Anterior cingulate cortex (tissue), 58 donors: ENCODE results near the gene CD164L2.

Experiments used
- DNase-seq, 58 donors: peaks; one replicate each; lab custom pipeline; 2025; lab: John Stamatoyannopoulos, UW

The CD164L2 gene

DNA sequence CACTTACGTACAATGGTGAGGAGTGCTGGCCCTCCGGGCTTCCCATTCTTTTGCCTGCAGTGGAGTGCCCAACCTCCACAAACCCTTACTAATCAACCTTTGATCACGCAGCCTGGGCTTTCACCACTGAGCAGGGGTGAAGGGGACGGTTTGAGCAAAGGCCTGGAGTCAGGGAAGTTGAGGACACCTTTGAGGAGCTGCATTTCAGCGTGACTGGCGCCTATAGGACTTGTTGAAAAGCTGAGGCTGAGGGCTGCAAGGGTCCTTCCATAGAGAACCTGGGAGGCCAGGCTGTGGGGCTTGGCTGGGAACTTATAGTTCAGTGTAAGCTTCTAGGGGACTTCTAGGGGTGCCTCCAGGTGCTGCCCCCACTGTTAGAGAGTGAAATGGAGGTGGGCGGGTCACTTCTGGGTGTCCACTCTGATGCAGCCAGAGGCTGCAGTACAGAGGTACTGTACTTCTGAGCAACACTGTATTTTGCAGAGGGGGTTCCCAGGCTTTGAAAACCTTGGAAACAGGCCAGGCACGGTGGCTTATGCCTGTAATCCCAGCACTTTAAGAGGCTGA, 31.5 kb downstream of the CD164L2 start:
- DNase-seq: no peak

DNA sequence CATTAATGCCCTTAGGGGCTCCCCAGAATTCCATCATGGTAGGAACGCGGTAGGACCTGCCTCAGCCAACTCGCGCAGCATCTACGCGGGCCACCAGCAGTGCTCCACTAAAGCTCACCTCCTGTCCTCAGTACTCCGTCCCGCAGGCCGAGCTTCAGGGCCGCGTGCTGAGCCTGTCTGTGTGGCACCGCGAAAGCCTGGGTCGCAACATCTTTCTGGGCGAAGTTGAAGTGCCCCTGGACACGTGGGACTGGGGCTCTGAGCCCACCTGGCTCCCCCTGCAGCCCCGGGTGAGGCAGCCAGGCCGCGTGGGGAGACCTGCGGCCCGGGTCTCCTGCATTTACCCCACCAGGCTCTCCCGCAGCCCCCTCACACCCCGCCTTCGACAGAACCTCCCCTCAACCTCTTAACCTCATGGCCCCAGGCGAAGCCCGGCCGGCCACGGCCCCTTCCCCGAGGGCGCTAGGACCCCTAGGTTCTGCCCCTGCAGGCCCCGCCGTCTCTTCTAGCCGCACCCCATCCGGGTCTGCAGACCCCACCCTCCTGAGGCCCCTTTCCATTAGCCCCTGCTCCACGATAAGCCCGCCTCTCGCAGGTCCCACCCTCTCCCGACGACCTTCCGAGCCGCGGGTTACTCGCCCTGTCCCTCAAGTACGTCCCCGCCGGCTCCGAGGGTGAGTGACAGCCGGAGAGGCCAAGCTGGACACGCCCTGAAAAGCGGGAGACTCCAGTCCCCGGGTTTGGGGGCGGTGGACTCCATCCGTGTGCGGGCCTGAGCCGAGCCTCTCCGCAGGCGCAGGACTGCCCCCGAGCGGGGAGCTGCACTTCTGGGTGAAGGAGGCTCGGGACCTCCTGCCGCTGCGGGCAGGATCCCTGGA, 32.2 kb downstream of the CD164L2 start:
- no peak for DNase-seq

DNA sequence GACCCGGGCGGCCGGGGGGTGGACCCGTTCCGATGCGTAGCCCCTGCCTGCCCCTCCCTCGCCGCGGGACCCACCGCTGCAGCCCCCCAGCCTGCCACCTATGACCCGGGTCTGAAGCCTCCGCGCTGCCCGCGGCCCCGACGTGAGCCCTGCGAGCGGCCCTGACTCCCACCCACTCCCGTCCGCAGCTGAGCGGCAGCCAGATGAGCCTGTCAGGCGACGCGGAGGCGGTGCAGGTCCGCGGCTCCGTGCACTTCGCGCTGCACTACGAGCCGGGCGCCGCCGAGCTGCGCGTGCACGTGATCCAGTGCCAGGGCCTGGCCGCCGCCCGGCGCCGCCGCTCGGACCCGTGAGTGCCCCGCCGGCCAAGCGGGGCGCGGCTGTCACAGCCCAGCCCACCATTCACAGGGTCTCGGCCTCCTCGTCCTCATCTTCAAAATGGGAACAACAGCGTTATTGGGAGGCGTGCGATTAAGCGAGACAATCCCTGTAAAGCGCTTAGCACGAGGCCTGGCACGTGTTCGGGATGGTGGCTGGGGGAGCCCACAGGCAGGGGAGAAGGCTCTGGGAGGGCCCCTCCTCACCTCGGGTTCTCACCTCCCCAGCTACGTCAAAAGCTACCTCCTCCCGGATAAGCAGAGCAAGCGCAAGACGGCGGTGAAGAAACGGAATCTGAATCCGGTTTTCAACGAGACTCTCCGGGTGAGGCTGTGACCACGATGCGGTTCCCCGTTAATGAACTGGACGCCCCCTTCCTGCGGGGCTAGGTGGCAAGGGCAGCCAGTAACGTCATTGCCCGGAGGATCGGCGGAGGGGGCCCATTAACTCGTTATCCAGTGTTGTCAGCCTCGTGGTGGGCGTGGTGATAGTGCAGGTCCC, 33.1 kb downstream of the CD164L2 start:
- peak in 14 of 58 donors; percentile 4 to 63 (median 17) for DNase-seq

DNA sequence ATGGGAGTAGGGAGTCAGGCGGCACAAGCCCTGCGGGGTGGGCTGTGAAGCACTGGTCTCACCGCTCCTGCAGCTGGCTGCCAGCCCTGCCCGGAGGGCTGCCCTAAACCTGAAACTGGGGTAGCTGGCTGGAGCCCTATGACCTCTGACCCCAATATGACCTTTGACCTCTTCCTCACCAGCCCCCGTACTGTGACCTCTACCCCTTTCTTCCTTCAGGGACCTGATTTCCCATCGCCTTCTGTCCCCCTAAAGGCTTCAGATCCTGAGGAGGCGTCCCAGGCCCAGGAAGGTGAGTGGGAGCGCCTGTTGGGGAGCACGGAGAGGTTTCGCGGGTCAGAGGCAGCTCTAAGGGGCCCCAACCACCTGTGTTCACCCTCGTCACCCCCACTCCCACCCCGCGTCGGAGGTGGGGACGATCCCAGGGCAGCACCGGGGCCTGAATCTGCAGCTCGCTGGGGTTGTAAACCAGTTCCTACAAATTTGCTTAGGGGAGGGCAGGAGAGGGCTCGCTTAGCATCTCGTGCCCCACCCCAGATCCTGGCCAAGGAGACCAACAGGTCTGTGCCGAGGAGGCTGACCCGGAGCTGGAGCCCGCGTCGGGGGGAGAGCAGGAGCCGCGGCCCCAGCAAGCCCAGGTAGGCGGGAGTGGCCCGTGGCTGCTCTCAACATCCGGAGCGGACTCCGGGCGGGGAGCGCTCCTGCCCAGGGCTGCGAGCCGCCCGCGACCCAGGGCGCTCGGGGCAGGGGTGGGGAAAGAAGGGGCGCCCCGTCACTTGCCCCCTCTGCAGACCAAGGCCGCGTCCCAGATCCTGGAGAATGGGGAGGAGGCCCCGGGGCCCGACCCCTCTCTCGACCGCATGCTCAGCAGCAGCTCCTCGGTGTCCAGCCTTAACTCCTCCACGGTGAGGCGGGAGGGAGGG, 34.0 kb downstream of the CD164L2 start:
- DNase-seq: peak in 1 of 58 donors; percentile 63

DNA sequence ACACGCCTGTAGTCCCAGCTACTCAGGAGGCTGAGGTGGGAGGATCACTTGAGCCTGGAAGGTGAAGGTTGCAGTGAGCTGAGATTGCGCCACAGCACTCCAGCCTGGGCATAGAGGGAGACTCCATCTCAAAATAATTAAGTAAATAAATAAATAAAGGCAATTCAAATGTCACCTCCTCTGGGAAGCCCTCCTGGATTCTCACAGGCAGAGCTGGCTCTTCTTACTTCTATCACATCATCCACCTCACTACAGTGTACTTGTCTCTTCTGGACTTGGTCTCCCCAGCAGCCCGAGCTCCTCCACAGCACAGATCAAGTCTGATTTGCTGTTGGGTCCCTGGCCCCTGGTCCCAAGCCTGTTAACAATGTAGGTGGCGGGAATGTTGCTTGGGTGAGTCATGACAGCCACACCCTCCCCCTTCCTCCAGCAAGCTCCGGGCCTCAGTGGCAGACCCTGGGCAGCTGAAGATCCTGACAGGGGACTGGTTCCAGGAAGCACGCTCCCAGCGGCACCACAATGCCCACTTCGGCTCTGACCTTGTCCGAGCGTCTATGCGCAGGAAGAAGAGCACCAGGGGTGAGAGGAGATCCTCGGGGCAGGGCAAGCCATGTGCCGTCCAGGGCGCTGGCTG, 36.0 kb downstream of the CD164L2 start:
- DNase-seq: no peak

DNA sequence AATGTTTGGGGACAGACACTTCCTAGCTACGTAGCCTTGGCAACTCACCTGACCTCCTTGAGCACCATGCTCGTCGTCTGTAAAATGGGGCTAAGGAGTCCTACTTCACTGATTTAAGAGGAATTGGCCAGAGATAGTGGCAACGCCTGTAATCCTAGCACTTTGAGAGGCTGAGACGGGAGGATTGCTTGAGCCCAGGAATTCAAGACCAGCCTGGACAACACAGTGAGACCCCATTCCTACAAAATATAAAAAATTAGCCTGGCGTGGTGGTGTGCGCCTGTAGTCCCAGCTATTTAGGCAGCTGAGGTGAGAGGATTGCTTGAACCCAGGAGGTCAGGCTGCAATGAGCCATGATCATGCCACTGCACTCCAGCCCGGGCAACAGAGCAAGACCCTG, 36.8 kb downstream of the CD164L2 start:
- DNase-seq: no peak

DNA sequence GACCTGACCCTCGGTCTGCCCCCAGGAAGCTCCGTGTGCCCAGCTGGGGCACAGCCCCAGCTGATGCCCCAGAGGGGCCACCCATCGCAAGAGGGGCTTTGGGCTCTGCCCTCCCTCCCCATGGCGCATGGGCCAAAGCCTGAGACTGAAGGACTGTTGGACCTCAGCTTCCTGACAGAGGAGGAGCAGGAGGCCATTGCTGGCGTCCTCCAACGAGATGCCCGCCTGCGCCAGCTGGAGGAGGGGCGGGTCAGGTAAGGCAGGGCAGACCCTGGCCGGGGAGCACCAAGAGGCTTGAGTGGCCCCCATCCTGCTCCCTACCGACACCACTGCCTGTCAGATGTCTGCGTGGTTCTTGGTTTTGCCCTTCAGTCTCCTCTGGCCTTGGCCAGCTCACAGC, 37.9 kb downstream of the CD164L2 start:
- no peak for DNase-seq

DNA sequence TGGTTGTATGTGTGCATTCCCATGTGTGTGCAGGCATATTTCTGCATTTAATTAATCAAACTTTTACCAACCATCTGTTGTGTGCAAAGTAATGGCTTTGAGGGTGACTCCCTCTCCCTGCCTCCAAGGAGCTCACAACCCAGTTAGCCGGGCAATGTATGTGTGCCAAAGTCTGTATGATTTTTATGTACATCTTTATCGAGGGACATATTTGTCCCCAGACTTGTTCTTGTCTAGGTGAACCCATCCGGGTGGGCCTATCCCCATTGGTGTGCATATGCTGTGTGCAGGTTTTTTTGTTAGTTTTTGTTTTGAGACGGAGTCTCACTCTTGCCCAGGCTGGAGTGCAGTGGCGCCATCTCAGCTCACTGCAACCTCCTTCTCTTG, 39.5 kb downstream of the CD164L2 start:
- no peak for DNase-seq

DNA sequence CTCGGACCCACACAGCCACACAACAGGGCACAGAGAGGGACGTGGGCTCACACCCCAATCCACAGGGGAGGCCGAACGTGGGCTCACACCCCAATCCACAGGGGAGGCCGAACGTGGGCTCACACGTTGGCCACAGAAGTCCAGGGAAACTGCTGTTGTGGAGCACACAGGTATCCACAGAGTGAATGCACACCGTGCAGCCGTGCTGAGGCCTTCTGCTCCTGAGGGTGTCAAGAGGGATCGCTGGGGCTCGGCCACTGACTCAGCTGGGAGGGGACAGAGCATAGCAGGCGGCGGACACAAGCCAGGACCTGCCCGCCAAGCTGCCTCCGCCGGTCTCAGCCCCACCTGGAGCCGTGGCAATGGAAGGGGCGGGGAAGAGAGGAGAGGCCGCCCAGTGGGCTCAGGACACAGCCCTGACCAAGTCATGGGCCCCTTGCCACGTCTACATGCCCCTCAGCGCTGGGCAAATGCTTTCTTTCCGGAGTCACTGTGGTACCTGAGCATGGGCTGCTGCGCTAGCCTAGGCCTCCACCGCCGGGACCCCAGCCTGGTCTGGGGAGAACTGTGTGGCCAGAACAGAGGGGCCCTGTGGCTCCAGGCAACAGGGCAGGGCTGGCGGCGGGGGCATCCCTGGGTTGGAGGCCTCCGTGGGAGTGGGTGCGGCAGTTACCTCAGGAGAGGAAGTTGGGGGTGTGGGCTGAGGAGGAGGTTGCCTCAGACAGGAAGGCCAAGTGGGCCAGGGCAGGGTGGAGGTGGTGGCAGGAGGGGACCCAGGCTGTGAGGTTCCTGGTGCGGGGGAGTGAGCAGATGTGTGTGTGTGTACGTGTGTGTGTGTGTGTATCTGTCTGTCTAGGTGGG, 40.1 kb downstream of the CD164L2 start:
- no peak for DNase-seq

DNA sequence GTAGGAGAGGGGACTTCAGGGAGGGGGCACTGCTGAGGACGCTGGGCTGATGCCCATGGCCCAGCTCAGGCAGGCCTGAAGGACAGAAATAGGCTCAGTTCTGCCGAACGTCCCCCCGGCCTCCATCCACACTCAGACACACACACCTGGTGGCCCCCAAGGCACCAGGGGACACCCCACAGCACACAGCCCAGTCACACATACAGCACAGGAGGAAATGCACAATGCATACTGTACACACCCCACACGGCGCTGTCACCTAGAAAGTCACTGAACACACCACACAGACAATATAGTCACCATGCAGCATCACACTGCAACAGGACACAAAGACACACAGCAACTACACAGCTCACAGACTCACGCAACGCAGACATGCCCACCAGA, 40.7 kb downstream of the CD164L2 start:
- DNase-seq: no peak

DNA sequence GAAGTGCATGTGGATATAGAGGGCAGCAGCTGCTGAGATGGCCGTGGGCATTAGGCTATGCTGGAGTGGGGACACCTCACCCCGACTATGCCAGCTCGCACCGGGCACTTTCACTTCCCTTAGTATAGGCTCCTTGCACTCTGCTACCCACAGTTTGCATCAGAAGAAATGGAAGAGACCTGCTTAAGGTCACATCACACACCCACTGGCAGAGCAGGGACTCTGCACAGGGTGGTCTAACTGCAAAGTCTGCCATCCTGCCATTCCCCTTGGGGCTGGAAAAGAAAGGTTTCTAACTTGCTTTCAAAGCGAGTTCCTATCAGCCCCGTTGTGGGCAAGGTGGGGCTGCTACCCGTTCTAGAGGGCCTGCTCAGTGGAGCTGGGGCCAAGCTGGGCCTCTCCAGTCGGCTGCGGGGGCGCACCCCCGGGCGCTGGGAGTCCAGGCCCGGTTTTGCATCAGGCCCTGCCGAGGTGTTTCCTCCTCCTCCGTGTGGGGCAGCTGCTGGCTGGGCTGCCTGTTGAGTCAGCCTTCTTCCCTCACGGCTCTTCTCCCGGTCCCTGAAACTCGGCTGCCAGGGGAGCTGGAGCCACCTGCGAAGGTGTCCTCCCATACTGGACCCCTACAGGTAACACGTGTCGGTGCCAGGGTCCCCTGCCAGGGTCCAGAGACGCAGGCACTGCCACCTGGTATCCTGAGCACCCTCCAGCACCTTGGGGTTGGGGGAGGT, 41.4 kb downstream of the CD164L2 start, which contains the start of gene SYTL1:
TSS of gene SYTL1 (plus strand) at position 498 of the 728 bp plus-strand sequence. CDS start 3,313 bp downstream, outside the sequence.
- peak in 8 of 58 donors; percentile 6 to 64 (median 15) for DNase-seq

DNA sequence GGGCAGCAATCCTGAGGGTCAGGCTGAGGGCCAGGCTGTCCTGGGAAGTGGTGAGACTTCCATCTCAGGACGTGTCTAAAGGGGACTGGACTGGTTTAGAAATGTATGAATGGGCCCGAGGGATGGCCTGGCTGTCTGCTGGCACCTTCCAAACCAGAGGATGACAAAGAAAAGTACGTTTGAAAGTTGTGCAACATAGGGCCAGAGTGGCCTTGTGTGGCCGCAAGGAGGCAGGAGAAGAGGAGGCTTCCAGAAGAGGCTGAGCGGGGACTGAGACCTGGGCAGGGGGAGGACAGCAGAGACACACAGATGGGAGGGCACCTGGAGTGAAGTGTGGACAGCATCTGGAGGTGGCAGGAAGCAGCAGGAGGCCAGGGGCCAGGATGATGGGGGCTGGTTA, 43.9 kb downstream of the CD164L2 start:
- DNase-seq: no peak

DNA sequence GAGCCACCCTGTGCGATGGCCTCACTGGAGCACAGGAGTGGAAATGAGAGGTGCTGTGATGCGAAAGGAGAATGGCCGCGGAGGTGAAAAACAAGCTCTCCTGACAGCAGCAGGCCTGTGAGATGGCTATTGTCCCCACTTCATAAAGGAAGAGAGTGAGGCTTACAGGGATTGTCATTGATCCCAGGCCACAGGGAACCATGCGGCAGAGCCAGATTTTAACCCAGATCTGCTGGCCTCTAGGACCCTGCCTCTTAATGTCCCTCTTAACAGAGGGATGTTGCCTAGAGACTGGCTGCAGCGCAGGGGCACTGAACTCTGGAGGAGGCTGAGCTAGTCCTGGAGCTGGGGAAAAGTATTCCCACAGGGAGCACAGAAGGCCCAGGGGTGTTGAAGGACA, 44.4 kb downstream of the CD164L2 start:
- no peak for DNase-seq

DNA sequence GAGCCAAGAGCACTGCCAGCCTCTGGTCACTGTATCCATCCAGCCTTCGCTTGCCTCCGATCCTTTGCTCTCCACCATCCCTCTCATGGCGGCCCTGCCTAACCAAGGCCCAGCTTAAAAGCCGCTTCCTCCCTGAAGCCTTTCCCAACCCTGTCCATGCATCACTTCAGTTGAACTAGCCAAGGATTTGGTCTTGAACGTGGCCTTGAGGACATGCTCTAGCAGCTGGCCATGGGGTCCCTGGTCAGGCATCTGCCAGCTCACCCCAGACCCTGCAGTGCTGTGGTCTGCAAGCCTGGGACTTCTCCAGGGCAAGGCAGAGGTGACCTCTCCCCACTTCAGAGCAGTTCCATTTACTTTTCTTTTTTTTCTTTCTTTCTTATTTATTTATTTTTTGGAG, 46.4 kb downstream of the CD164L2 start:
- no peak for DNase-seq

DNA sequence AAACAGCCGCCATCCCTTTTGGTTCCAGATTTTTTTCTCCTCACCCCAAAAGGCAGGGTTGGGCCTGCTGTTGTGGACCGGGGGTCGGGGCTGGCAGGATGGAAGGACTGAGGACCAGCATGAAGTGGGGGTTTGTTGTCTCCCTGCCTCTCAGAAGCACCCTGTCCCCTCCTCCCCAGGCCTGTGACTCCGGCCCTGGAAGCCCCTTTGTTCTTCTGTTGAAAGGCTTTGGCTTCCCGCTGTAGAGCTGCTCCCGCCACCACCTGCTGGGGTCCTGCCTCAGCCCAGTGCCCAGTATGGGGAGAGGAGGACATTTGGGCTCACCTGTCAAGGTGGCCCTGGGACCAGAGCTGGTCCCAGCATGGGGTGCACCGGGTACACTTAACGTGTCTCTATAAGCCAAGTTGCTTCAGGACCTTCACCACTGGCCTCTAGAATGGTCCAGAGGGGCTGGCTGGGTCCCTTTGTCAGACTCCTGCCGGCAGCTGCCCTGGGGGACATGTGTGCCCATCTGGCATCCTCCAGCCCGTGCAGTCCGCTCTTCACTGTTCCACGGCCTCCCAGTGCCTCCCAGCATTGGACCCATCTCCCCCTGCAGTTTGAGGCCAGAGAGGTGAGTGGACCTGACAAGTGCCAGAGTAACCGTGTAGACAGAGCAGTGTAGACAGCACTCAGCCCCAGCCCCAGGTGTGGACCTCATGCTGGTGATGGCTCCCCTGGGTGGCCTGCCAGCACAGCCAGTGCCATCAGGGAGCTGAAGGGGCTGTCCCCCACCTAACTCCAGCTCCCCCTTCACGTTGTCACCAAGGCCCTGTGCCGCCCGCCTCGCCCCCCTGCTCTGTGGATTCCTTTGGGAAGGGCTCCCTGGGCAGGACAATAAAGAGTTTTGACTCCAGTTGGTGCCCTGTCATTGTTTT, 47.4 kb downstream of the CD164L2 start:
- no peak for DNase-seq

DNA sequence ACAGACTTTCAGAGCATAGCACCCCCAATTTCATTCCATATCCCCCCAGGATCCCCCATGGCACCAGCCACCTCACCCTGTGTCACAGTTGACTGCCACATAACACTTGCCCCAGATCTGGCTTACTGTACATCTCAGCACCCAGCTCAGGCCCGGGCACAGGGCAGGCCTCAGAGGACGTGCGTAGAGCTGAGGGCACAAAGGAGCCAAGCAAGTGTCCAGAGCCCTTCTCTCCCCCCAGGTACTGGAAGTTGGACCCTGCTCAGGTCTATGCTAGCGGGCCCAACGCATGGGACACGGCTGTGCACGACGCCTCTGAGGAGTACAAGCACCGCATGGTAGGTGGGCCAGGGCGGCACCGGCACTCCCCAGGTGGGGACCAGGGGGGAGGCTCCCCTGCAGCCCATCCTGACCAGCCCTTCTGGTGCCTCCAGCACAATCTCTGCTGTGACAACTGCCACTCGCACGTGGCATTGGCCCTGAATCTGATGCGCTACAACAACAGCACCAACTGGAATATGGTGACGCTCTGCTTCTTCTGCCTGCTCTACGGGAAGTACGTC, 49.3 kb downstream of the CD164L2 start:
- no peak for DNase-seq
